Activated naive CD4-positive, alpha-beta T cell (primary cell): Measurements from ENCODE around the gene LONRF2.
"Not testable (repeated sequence)": the region's sequence is repeated elsewhere in the genome, so short reads cannot be mapped to it uniquely, and the experiment has no call there.

Experiments used
- DNase-seq, 4 experiments: peaks; one replicate each; lab custom pipeline; 2025; lab: John Stamatoyannopoulos, UW

Gene LONRF2

DNA sequence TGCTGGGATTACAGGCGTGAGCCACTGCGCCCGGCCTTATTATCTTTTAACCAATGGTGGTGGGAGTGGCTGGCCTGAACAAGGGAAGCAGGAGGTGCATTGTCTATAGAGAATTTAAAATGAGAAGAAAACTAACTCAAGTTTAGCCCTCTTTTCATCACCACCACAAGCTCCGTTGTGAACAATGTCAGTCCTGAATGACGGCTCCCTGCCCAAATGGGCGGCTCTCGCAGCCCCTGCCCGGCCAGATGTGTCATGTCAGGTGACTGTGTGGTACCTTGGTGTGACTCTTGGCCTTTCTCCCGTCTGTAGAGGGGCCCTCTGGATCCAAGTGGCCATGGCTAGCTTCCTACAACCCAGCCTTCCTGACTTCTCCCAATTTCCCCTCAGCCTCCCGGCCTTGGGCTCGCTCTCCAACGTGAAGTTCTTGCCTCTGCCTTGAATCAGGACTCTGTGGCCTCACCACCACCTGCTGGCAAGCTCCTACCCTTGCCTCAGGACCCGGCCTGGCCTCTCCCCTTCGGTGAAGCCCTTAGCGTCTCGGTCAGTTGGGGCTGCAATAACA lies 67.6 kb downstream of the LONRF2 start:
- DNase-seq, result no peak

DNA sequence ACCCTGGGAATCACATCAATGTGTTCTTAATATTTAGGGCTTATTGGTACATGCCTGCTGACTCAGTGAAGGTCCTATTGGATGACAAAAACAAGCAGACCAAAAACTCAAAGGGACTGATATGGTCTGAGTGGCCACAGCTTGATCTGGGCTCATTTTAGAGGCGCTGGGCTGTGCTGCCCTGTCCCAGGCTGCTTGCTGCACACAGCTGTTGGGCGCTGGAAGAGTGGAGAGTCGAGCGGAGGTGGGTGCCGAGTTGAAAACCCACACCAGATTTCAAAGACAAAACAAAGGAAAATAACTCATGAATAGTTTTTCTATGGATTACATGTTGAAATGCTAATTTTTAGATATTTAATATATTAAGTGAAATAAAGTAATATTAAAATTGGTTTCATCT lies 68.5 kb downstream of the LONRF2 start:
- no peak for DNase-seq

- DNase-seq, result no peak
Measured at GRCh38 chr2:100252811-100253698, 69.2 kb downstream of the LONRF2 start.

DNA sequence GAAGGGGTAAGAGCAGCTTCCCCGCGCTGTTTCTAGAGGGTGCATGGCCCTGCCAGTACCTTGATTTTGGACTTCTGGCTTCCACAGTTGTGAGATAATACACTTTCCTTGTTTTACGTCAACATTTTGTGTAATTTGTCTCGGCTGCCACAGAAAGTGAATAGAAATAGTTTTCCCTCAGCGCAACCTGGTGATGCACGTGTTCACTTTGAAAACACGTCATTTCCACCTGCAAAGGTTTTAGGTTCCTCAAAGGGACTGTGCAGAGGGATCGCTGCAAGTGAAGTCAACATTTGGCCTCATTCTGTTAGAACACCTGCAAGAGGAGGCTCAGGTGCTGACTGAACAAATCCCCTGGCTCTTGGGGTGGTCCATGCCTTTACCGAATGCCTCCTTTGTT lies 71.7 kb downstream of the LONRF2 start:
- DNase-seq, result no peak

- DNase-seq, result no peak
Measured at GRCh38 chr2:100248971-100249370, 73.3 kb downstream of the LONRF2 start.

DNA sequence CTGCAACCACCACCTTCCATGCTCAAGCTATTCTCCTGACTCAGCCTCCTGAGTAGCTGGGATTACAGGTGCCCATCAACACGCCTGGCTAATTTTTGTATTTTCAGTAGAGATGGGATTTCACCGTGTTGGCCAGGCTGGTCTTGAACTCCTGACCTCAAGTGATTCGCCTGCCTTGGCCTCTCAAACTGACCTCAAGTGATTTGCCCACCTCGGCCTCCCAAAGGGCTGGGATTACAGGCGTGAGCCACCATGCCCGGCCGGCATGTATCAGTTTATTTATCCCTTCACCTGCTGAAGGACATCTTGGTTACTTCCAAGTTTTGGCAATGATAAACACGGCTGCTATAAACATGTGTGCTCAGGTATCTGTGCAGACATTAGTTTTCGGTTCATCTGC lies 73.7 kb downstream of the LONRF2 start:
- not testable (repeated sequence) for DNase-seq

DNA sequence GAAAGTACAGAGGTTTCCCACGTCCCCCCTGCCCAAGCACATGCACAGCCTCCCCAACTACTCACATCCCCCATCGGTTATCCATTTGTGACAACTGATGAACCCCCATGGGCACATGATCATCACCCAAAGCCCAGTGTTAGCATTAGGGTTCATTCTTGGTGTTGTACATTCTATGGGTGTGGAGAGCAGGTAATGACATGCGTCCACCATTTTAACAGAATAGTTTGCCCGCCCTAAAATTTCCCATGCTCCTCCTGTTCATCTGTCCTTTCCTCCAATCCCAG lies 74.3 kb downstream of the LONRF2 start:
- no peak for DNase-seq

GRCh38 chr2:100247256-100248043 lies 74.9 kb downstream of the LONRF2 start:
- no peak for DNase-seq

GRCh38 chr2:100246163-100247145 lies 75.8 kb downstream of the LONRF2 start:
- DNase-seq, result no peak

GRCh38 chr2:100245681-100246080 lies 76.6 kb downstream of the LONRF2 start:
- no peak for DNase-seq

DNA sequence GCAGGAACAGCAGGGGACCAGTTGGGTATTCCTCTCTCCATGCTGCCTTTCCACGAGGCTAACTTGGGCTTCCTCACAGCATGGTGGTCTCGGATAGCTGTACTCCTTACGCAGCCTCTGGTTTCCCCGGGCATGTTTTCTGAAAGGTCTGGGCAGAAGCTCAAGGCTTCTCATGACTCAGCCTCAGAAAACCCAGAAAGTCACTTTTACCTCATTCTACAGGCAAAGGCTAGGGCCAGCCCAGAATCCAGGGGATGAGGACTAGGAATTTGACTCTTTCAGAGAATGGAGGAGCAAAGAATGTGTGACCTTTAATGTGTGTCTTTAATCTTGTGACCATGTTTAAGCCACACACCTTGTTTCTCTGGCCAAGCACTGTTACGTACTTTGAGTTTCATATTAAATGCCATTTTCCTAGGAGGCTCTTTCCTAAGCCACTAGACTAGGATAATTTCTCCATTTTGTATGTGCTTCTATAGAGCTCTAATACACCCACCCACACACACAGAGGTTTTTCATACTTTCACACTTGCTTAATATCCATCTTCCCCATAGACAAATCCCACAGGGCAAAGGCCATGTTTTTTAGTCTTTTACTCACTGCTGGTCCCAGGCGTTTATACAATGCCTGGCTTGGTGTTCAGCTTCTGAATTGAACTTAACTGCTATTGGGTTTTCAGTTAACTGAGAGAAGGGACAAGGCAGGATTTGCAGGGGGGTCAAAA lies 77.3 kb downstream of the LONRF2 start:
- no peak for DNase-seq

- DNase-seq, result no peak
Measured at GRCh38 chr2:100243631-100244030, 78.7 kb downstream of the LONRF2 start.

DNA sequence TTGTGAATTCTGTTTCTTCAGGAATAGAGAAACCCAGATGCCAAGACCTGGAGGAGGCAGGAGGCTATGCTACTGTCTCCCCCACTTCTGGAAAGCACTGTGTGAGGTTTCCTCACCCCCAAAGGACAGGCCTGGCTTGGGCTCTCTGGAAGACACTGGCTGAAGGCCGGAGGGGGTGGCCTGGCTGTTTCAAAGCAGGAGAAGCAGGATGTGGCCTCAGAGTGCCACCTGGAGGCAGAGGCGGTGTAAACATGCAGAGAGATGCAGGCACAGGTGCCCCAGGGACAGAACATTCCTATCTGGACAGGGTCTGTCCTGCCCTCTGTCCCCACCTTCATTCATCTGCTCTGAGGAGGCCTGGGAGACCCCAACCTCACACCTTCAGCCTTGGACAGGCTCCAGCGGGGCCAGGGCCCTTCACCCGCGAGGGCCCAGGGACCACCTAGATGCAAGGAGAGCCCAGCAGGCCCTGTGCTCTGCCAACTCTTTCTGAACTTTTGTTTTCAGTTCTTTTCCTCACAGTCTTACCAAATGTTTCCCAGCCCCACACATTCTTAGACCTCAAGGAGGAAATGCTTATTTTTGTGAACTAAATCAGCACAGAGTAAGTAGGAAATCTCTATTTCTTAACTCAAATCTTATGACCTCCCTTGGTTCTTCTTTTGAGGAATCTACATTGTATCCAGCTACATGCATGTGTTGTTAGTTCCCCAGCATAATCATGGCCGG lies 79.2 kb downstream of the LONRF2 start:
- peak in 3 of 4 experiments; percentile 9 to 37 (median 12) for DNase-seq

GRCh38 chr2:100242476-100242875 lies 79.8 kb downstream of the LONRF2 start:
- no peak for DNase-seq

DNA sequence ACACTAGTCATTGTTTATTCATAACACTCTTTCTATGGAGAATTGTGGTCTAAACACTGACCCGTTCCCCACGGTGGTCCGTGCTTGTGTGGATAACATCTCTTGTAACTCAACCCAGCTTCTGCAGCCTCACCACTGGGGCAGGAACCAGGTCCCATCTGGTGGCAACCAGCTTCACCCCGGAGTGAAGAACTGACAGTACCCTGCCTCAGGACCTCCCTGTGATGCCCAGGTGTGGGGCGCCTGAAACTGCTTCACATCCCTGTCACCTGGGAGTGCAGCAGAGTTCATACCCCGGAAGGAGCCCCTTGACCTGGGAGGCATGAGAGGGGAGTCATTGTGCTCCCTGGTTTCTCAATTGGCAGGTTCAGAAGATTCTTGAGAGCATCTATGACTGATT lies 81.1 kb downstream of the LONRF2 start:
- DNase-seq, result no peak

DNA sequence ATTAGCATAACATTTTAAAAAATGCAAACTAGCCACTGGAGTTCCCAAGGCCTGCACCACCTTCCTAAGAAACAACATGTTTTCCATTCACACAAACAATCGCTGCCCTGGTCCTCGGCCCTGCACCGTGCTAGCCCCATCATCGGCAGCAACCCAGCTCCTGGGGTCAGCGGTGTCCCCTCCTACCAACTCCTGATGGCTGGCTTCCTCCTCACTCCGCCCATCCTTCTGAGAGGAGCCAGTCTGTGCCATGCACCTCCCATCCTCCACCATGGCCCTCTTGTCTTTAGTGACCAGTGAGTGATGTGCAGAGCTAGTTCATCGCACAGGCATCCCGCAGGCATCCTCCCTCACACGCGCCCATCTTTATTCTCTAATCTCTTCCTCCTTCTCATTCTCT lies 81.9 kb downstream of the LONRF2 start:
- DNase-seq, result no peak

- no peak for DNase-seq
Measured at GRCh38 chr2:100239486-100240210, 82.7 kb downstream of the LONRF2 start.

GRCh38 chr2:100238471-100238870 lies 83.8 kb downstream of the LONRF2 start:
- DNase-seq, result no peak

DNA sequence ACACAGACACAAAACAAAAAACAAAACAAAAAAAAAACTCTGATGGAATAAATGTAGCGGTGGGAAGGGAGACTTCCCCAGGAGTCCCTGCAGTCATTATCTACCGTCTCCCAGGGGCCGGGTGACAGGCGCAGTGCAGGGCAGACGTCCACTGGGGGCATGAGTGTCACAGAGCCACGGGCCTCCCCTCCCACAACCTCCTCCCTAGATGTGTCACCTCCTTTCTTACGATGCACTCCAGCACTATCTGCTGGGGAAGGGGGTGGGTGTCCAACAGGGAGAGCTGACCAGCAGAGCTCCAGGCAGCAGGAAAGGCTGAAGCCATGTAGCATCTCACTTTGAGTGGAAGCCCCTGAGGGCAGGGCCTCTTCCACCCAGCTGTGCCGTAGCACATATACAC lies 84.5 kb downstream of the LONRF2 start:
- DNase-seq, result no peak

DNA sequence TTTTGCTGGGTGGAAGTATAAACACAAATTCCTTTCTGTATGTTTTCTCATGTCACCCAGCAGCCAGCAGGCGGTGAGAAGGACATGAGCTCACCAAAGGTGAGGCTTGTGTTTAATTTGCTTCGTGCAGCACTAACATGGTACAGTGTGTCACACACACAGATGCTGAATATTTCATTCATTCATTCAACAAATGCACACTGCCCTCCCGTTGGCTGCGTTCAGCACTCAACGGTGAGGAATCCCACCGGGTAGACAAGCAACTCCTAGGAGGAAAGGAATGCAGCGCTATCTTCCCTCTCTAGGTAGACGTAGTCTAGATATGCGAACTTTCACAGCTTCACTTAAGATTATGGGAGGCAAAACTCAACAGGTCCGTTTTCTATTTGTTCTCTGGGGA lies 85.1 kb downstream of the LONRF2 start:
- no peak for DNase-seq
